Ascending aorta (tissue), 2 donors: ENCODE results near the gene TRAT1. TPM values are rescaled to one million over a fixed set of nuclear protein-coding genes. Genes with fewer than 3 reads are reported as not detected.

Source experiments
- DNase-seq, 2 donors: peaks; one replicate each; pipeline ENCODE4 v3.0.0-alpha.2; 2019; ENCODE audit warnings: low spot score in 2 of 2
- H3K27ac ChIP-seq, 2 donors: fragments of 200-600 bp; sonication (generic); one replicate each; pipeline ENCODE4 v1.5.1; 2016 to 2017; ENCODE audit warnings: mild to moderate bottlenecking in 1 of 2
- H3K27me3 ChIP-seq: fragments of 200-600 bp; sonication (generic); one replicate; pipeline ENCODE4 v1.5.1; 2017
- H3K36me3 ChIP-seq, 2 donors: fragments of 200-600 bp; sonication (generic); one replicate each; pipeline ENCODE4 v1.5.1; 2016
- H3K4me1 ChIP-seq, 2 donors: fragments of 200-600 bp; sonication (generic); one replicate each; pipeline ENCODE4 v1.5.1; 2016 to 2017; ENCODE audit warnings: mild to moderate bottlenecking in 1 of 2
- H3K4me3 ChIP-seq, 2 donors: fragments of 200-600 bp; sonication (generic); one replicate each; pipeline ENCODE4 v1.5.1; 2016 to 2017; ENCODE audit warnings: mild to moderate bottlenecking in 1 of 2
- H3K9me3 ChIP-seq, 2 donors: fragments of 200-600 bp; sonication (generic); one replicate each; pipeline ENCODE4 v1.5.1; 2016
- CTCF ChIP-seq, 3 experiments: fragments of 200-600 bp in 2 of 3; fragments of 450-650 bp in 1 of 3; sonication (generic) in 2 of 3; IDR thresholded peaks; one replicate each; pipeline ENCODE4 v1.5.1; 2016 to 2019; ENCODE audit warnings: antibody characterized with exemption in 3 of 3, mild to moderate bottlenecking in 1 of 3, moderate library complexity in 1 of 3
- intact Hi-C: fragments of 100-400 bp; cut with DNase I; formaldehyde crosslinking; loops from one replicate; pipeline ENCODE4 v1.15.1; 2023
- total RNA-seq: library from RNA; depleted of rRNA; stranded (reverse); fragments of >200 nt; gene quantifications from one replicate; pipeline ENCODE4 v1.1.0, GENCODE V29; 2016

Gene TRAT1
- total RNA-seq, 1 donor from 2014 or later = 3.7 TPM

GRCh38 chr3:108835101-108835500 is 12.5 kb downstream of the TRAT1 start:
- H3K9me3 ChIP-seq = no peaks in the 10 kb centered on the region
- H3K4me1 ChIP-seq = no peaks in the 10 kb centered on the region
- DNase-seq = no peak
- TF ChIP-seq CTCF (IDR thresholded peaks at IDR 0.05) = no peak
- intact Hi-C loops = no loop called here
- H3K36me3 ChIP-seq = no peaks in the 10 kb centered on the region
- H3K27ac ChIP-seq = no peak overlapping the region
- no peaks in the 10 kb centered on the region for H3K27me3 ChIP-seq
- H3K4me3 ChIP-seq = no peak overlapping the region

- intact Hi-C loops = no loop called here
- Histone ChIP-seq H3K4me1 (no peaks in the 10 kb centered on the region), H3K9me3 (no peaks in the 10 kb centered on the region), H3K27me3 (no peaks in the 10 kb centered on the region), H3K36me3 (no peaks in the 10 kb centered on the region), H3K4me3 (no peak overlapping the region), H3K27ac (no peak overlapping the region)
- TF ChIP-seq CTCF (IDR thresholded peaks at IDR 0.05) = no peak
- no peak for DNase-seq
Observed at GRCh38 chr3:108838436-108838835, 15.8 kb downstream of the TRAT1 start.

DNA sequence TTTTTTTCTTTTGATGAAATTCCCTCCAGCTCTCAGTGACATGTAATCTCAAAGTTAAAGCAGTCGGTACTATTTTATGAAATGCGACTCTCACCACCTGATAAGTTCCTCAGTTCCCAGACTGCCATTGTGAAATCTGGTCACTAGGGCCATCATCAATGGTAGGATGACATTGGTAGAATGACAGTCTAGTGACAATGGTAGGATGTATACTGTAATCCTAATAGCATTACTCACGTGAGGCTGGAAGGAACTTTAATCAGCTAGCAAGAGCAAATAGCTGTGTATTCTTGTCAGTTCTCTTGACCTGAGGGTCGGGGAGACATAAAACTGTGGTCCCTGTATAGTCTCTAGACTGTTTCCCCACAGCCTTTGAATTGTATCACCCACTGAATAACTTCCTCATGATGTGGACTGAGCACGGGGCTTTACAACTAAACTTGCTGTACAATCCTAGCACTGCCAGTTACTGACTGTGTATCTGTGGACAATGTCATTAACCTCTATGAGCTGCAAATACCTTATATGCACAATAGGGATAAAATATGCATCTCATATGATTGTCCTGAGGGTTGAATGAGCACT is 23.2 kb downstream of the TRAT1 start:
- Histone ChIP-seq H3K4me1 (no peaks in the 10 kb centered on the region), H3K4me3 (no peak overlapping the region), H3K9me3 (no peaks in the 10 kb centered on the region), H3K27ac (no peak overlapping the region), H3K27me3 (no peaks in the 10 kb centered on the region), H3K36me3 (no peaks in the 10 kb centered on the region)
- no peak for TF ChIP-seq CTCF (IDR thresholded peaks at IDR 0.05)
- intact Hi-C loops = no loop called here
- DNase-seq = no peak

DNA sequence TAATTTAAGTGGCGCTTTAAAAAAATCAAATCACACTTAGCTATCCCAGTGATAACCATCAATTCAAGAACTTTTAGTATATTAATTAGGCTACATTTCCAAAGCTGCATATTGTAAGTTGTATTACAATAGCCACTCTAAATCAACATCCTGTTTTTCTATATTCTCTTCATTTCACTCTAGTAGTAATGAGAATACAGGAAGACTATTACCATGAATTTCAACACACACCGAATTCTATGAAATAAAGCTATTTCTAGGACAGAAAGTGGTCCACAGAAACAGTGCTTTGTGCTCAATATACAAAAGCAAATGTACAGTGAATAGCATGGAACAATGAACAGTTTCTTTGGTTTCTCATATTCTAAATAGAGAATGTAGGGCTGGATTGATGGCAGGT is 24.6 kb downstream of the TRAT1 start:
- H3K27me3 ChIP-seq = no peaks in the 10 kb centered on the region
- no peak for TF ChIP-seq CTCF (IDR thresholded peaks at IDR 0.05)
- intact Hi-C loops = no loop called here
- H3K9me3 ChIP-seq = no peaks in the 10 kb centered on the region
- no peak for DNase-seq
- no peaks in the 10 kb centered on the region for H3K4me1 ChIP-seq
- H3K4me3 ChIP-seq = no peak overlapping the region
- no peaks in the 10 kb centered on the region for H3K36me3 ChIP-seq
- H3K27ac ChIP-seq = no peak overlapping the region

GRCh38 chr3:108849075-108849474 is 26.5 kb downstream of the TRAT1 start:
- intact Hi-C loops = no loop called here
- no peak overlapping the region for H3K4me3 ChIP-seq
- no peak for DNase-seq
- H3K27ac ChIP-seq = no peak overlapping the region
- H3K36me3 ChIP-seq = no peaks in the 10 kb centered on the region
- no peaks in the 10 kb centered on the region for H3K27me3 ChIP-seq
- no peak for TF ChIP-seq CTCF (IDR thresholded peaks at IDR 0.05)
- H3K4me1 ChIP-seq = no peaks in the 10 kb centered on the region
- H3K9me3 ChIP-seq = no peaks in the 10 kb centered on the region

GRCh38 chr3:108861401-108861800 is 38.8 kb downstream of the TRAT1 start:
- H3K4me1 ChIP-seq = no peaks in the 10 kb centered on the region
- H3K27me3 ChIP-seq = no peaks in the 10 kb centered on the region
- H3K4me3 ChIP-seq = no peak overlapping the region
- no peaks in the 10 kb centered on the region for H3K36me3 ChIP-seq
- H3K9me3 ChIP-seq = no peaks in the 10 kb centered on the region
- no peak for TF ChIP-seq CTCF (IDR thresholded peaks at IDR 0.05)
- no peak for DNase-seq
- H3K27ac ChIP-seq = no peak overlapping the region
- intact Hi-C loops = no loop called here
